Uterus (tissue), 2 donors: ENCODE data around the gene DRC7.

Experiments
- POLR2A ChIP-seq, 2 donors: fragments of 450-650 bp; IDR thresholded peaks; one replicate each; pipeline ENCODE4 v1.6.1; 2016; ENCODE audit warnings: antibody characterized with exemption in 2 of 2, mild to moderate bottlenecking in 1 of 2, moderate library complexity in 1 of 2
- TF ChIP-seq, protein P1 (sequence below), 4 experiments: fragments of 200-600 bp in 2 of 4; fragments of 450-650 bp in 2 of 4; sonication (generic) in 2 of 4; IDR thresholded peaks; one replicate each; pipeline ENCODE4 v1.5.1; 2016 to 2019; ENCODE audit warnings: antibody characterized with exemption in 4 of 4, mild to moderate bottlenecking in 2 of 4, moderate library complexity in 1 of 4

DNA sequence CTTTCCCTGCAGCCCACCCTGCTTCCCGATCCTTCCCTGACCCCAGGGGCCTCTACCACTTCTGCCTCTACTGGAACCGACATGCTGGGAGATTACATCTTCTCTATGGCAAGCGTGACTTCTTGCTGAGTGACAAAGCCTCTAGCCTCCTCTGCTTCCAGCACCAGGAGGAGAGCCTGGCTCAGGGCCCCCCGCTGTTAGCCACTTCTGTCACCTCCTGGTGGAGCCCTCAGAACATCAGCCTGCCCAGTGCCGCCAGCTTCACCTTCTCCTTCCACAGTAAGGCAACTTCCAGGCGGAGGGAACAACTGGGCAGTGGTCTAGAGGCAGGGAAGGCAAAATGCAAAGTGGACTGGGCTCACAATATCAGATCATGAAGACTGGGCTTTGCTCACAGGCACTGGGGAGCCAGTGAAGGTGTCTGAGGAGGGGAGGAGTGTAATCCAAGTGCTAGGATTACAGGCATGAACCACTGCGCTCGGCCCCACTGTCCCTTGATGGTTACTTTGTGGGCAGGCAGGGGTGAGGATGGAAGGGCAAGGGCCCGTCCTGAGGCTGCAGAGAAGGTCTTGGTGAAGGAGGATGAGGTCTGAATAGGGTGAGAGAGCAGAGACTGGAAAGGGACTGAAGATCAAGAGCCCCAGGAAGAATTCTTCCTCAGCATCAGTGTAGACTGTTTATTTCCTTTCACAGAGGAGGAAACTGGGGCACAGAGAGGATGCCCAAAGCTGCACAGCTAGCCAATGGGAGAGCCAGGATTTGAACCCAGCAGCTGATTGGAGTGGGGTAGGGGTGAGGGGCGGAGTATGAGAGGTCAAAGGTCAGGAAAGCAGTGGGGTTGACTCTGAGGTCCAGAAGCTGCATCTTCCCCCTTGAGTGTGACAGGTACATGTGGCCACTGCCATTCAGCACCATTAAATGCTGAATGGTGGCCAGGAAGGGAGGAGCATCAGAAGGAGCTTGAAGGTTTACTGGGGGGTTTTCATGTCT is 43.0 kb upstream of the DRC7 start:
- TF ChIP-seq, protein P1, sequence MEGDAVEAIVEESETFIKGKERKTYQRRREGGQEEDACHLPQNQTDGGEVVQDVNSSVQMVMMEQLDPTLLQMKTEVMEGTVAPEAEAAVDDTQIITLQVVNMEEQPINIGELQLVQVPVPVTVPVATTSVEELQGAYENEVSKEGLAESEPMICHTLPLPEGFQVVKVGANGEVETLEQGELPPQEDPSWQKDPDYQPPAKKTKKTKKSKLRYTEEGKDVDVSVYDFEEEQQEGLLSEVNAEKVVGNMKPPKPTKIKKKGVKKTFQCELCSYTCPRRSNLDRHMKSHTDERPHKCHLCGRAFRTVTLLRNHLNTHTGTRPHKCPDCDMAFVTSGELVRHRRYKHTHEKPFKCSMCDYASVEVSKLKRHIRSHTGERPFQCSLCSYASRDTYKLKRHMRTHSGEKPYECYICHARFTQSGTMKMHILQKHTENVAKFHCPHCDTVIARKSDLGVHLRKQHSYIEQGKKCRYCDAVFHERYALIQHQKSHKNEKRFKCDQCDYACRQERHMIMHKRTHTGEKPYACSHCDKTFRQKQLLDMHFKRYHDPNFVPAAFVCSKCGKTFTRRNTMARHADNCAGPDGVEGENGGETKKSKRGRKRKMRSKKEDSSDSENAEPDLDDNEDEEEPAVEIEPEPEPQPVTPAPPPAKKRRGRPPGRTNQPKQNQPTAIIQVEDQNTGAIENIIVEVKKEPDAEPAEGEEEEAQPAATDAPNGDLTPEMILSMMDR (IDR thresholded peaks at IDR 0.05), result no peak
- no peak for TF ChIP-seq POLR2A (IDR thresholded peaks at IDR 0.05)
